Endothelial cell of umbilical vein (primary cell): ENCODE results near the gene C14orf119. TPM values are rescaled to one million over a fixed set of nuclear protein-coding genes. Genes with fewer than 3 reads are reported as not detected.

Experiments used
- BruUV-seq: library from RNA; stranded (reverse); fragments of 400-500 nt; replicated peaks from 2 replicates; lab custom pipeline; 2021; lab: Mats Ljungman, UMichigan
- CTCF ChIA-PET: fragments of 300-600, 350-600 bp; sonication (Branson Sonifier 250); formaldehyde crosslinking; loops from one replicate; lab custom pipeline; 2021; ENCODE audit warnings: antibody characterized with exemption, inconsistent platforms; lab: Charles Lee
- POLR2A ChIA-PET: fragments of 300-600, 350-600 bp; sonication (Branson Sonifier 250); formaldehyde crosslinking; loops from one replicate; lab custom pipeline; 2021; ENCODE audit warnings: antibody characterized with exemption, inconsistent platforms; lab: Charles Lee
- DNase-seq: peaks from one replicate; pipeline ENCODE4 v3.0.0-alpha.2; 2011; ENCODE audit warnings: low read depth, low spot score
- FAIRE-seq: peaks from 2 replicates; lab custom pipeline; 2011; peaks lifted over from hg19 to GRCh38; lab: Jason Lieb, UNC
- H2AFZ ChIP-seq: 2 replicates; pipeline ENCODE4 v1.6.0; 2012; ENCODE audit warnings: low read depth, low read length, control low read depth, inconsistent platforms
- H3K27ac ChIP-seq: 2 replicates; pipeline ENCODE4 v1.5.1; 2011; ENCODE audit warnings: low read depth, mild to moderate bottlenecking, control low read depth, low read length, moderate library complexity; ENCODE audit not compliant: insufficient read depth
- H3K27me3 ChIP-seq, 2 experiments: 2 replicates each; pipeline versions ENCODE4 v1.6.0 to v1.6.1; 2011; ENCODE audit warnings: low read length in 2 of 2, mixed read lengths in 1 of 2; ENCODE audit not compliant: control insufficient read depth in 2 of 2, insufficient read depth in 2 of 2
- H3K36me3 ChIP-seq, 2 experiments: 2 replicates in 1 of 2; 3 replicates in 1 of 2; pipeline ENCODE4 v1.5.1; 2011; ENCODE audit warnings: low read length in 2 of 2, mild to moderate bottlenecking in 1 of 2, moderate library complexity in 1 of 2; ENCODE audit not compliant: control insufficient read depth in 2 of 2, insufficient read depth in 2 of 2; ENCODE audit errors: extremely low read depth in 1 of 2
- H3K4me1 ChIP-seq: 3 replicates; pipeline ENCODE4 v1.5.1; 2011; ENCODE audit warnings: mild to moderate bottlenecking, low read length; ENCODE audit not compliant: control insufficient read depth, insufficient read depth; ENCODE audit errors: extremely low read depth
- H3K4me2 ChIP-seq: 2 replicates; pipeline ENCODE4 v1.6.1; 2011; ENCODE audit warnings: low read length, control low read depth, mixed read lengths; ENCODE audit not compliant: insufficient read depth
- H3K4me3 ChIP-seq, 3 experiments: fragments of 200-600 bp in 1 of 3; sonication (generic), shearing (Covaris generic) in 1 of 3; replicated peaks in 1 of 3; 2 replicates each; pipeline ENCODE4 v1.5.1; 2011 to 2016; ENCODE audit warnings: control low read depth in 3 of 3, low read length in 3 of 3, mild to moderate bottlenecking in 2 of 3, inconsistent platforms in 1 of 3, low read depth in 1 of 3, moderate library complexity in 1 of 3; ENCODE audit not compliant: insufficient read depth in 1 of 3
- H3K79me2 ChIP-seq: 2 replicates; pipeline ENCODE4 v1.6.0; 2012; ENCODE audit warnings: low read length, inconsistent platforms; ENCODE audit not compliant: control insufficient read depth, insufficient read depth
- H3K9ac ChIP-seq: replicated peaks from 2 replicates; pipeline ENCODE3; 2011; ENCODE audit warnings: low read length, control low read depth; ENCODE audit not compliant: insufficient read depth; ENCODE audit errors: extremely low read depth
- H3K9me1 ChIP-seq: replicated peaks from 3 replicates; pipeline ENCODE4 v1.6.0; 2011; ENCODE audit warnings: mild to moderate bottlenecking, low read length; ENCODE audit not compliant: control insufficient read depth, insufficient read depth; ENCODE audit errors: extremely low read depth
- H3K9me3 ChIP-seq: replicated peaks from 2 replicates; pipeline ENCODE4 v1.5.1; 2012; ENCODE audit warnings: low read length, inconsistent platforms; ENCODE audit not compliant: control insufficient read depth, insufficient read depth
- H4K20me1 ChIP-seq: replicated peaks from 2 replicates; pipeline ENCODE3; 2011; ENCODE audit warnings: mild to moderate bottlenecking, low read length; ENCODE audit not compliant: control insufficient read depth, insufficient read depth; ENCODE audit errors: extremely low read depth
- MYC ChIP-seq: IDR thresholded peaks from one replicate; pipeline ENCODE4 v1.6.1; 2011; ENCODE audit warnings: mild to moderate bottlenecking, low read depth, low read length
- POLR2AphosphoS5 ChIP-seq: IDR thresholded peaks from 2 replicates; pipeline ENCODE4 v1.6.1; 2012; ENCODE audit warnings: low read depth, mild to moderate bottlenecking, control low read depth, low read length, moderate library complexity; ENCODE audit not compliant: insufficient read depth
- dilution Hi-C: fragments of 300-500 bp; cut with MboI; formaldehyde crosslinking; loops from one replicate; pipeline ENCODE4 v1.15.0; 2019; ENCODE audit warnings: low sequenced_read_pairs; ENCODE audit not compliant: extremely low pct_ligation_motif_present
- intact Hi-C: fragments of 100-400 bp; cut with micrococcal nuclease; formaldehyde crosslinking; loops from one replicate; pipeline ENCODE4 v1.10.0; 2022
- polyA plus RNA-seq, 4 experiments: library from polyadenylated mRNA; depleted of rRNA in 3 of 4; stranded (reverse) in 3 of 4; unstranded in 1 of 4; fragments of >200 nt; gene quantifications; 2 replicates each; pipeline versions ENCODE4 v1.2.1 to v1.2.3, GENCODE V29; 2011 to 2012; ENCODE audit warnings: missing spikeins in 1 of 4
- total RNA-seq: library from RNA; stranded (reverse); gene quantifications from 2 replicates; pipeline ENCODE4 v1.2.3, GENCODE V29; 2021
- TF ChIP-seq, protein P1 (sequence below): IDR thresholded peaks from 2 replicates; pipeline ENCODE4 v1.6.1; 2011; ENCODE audit not compliant: insufficient read depth, insufficient read length

The C14orf119 gene
- total and polyA plus RNA-seq, 2 donors (not counting 3 experiments of a cell fraction or from before 2014, with no cell fraction given) = 58.3 to 60.5 TPM

DNA sequence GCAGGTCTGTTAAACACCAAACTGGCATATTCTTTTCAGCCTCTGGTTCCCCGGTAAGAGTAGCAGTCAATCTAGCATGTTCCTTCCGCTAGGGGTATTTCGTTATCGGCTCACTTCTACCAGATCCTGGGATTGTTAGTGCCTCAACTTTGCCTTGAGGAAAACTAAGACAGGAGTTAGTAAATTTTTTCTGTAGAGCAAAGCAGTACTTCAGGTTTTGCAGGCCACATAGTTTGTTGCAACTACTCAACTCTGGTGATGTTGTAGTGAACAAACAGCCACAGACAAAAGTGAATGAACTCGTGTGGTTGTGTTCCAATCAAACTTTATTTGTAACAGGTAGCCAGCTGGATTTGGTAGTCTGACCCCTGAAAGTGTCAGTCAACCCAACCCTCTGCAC lies 31.7 kb upstream of the C14orf119 start:
- Histone ChIP-seq H3K4me3 (no peak overlapping the region), H3K27ac (no peak overlapping the region), H3K9me3 (no peaks in the 10 kb centered on the region), H2AFZ (no peak overlapping the region), H3K27me3 (no peaks in the 10 kb centered on the region), H4K20me1 (peaks cover 4% of the 10 kb centered on the region), H3K9me1 (no peaks in the 10 kb centered on the region), H3K36me3 (peaks cover 56% of the 10 kb centered on the region in 2 experiments), H3K79me2 (peaks cover 37% of the 10 kb centered on the region), H3K9ac (no peak overlapping the region), H3K4me1 (peaks cover 31% of the 10 kb centered on the region), H3K4me2 (no peak overlapping the region)
- ChIA-PET POLR2A (no interaction called here), CTCF (interaction anchor here (1.0 to 13.4 kb wide), 3 partner anchors 14 to 75 kb away, joined by 5 to 1071 read pairs (median 19); partner anchors contain the start of gene AJUBA)
- TF ChIP-seq MYC (no peak), POLR2AphosphoS5 (no peak)
- TF ChIP-seq, protein P1, sequence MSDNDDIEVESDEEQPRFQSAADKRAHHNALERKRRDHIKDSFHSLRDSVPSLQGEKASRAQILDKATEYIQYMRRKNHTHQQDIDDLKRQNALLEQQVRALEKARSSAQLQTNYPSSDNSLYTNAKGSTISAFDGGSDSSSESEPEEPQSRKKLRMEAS = no peak
- dilution Hi-C loops = loop anchor here (10.0 kb wide), 1 partner anchor 79 kb away; the partner anchor contains the start of gene AJUBA
- DNase-seq (no peak), FAIRE-seq (no peak)
- intact Hi-C loops = no loop called here
- BruUV-seq = no TSS peak

DNA sequence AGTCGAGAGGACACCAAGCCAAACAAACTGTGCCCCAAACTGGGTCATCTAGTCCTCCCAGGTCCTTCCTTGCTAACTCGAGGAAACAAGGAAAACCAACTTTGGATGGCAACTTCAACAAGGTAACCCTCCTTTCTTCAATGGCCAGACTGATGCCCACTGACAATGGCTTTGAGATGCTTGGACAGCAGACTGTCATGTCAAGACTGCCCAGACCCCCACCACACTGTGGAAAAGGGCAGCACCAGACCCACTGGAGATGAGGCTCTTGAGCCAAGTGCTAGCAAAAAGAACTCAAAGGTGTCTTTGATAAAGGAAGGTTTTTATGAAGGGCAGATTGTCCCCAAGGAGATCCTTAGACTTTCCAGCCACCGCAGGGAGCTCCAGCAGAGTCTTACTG lies 28.9 kb upstream of the C14orf119 start:
- intact Hi-C loops = no loop called here
- no peak overlapping the region for H3K9ac ChIP-seq
- dilution Hi-C loops = loop anchor here (10.0 kb wide), 1 partner anchor 82 kb away; the partner anchor contains the start of gene AJUBA
- H3K4me2 ChIP-seq = no peak overlapping the region
- H3K36me3 ChIP-seq = peaks cover 41 to 44% of the 10 kb centered on the region in 2 experiments
- peaks cover 4% of the 10 kb centered on the region for H4K20me1 ChIP-seq
- H3K27me3 ChIP-seq = no peaks in the 10 kb centered on the region
- H3K9me3 ChIP-seq = no peaks in the 10 kb centered on the region
- DNase-seq = no peak
- H2AFZ ChIP-seq = no peak overlapping the region
- no peak overlapping the region for H3K27ac ChIP-seq
- ChIA-PET POLR2A (no interaction called here), CTCF (interaction anchor here (1.3 kb wide), 1 partner anchor 12 kb away, joined by 3 read pairs; no protein-coding TSS in a partner anchor)
- FAIRE-seq = no peak
- H3K9me1 ChIP-seq = no peaks in the 10 kb centered on the region
- no TSS peak for BruUV-seq
- H3K4me1 ChIP-seq = peaks cover 45% of the 10 kb centered on the region
- TF ChIP-seq, protein P1 = no peak
- H3K4me3 ChIP-seq = no peak overlapping the region
- H3K79me2 ChIP-seq = peaks cover 57% of the 10 kb centered on the region
